Fibroblast of lung (primary cell): Measurements from ENCODE around the gene PSKH1.
A peak's percentile ranks its signal among the peaks of the same experiment; 100 is the strongest.

Source experiments
- CTCF ChIP-seq, 2 donors: IDR thresholded peaks in 1 of 2; conservative IDR thresholded peaks in 1 of 2; 1 replicate in 1 of 2; 2 replicates in 1 of 2; pipeline ENCODE4 v1.5.1; 2011 to 2012; ENCODE audit warnings: low read length in 2 of 2, control low read depth in 1 of 2, inconsistent platforms in 1 of 2, low read depth in 1 of 2, mild to moderate bottlenecking in 1 of 2
- EZH2 ChIP-seq: IDR thresholded peaks from 2 replicates; pipeline ENCODE4 v1.5.1; 2012; ENCODE audit warnings: low read length, control low read depth, mild to moderate bottlenecking; ENCODE audit errors: missing control alignments

- peak in 1 of 2 donors; percentile 4 for TF ChIP-seq CTCF (conservative IDR thresholded peaks at IDR 0.05 in 1 of 2, IDR thresholded peaks at IDR 0.05 in 1 of 2; ENCODE audit: low read depth in 1 of 2, low read length in 2 of 2)
- TF ChIP-seq EZH2: no peak
Observed at GRCh38 chr16:67917140-67917851, 24.2 kb downstream of the PSKH1 start.
